GM21717 (cell line): ENCODE data around the gene CCDC149.

Source experiments
- ATAC-seq: cut with Tn5 transposase; IDR thresholded peaks from one replicate; pipeline ENCODE4 v1.9.1; 2021; ENCODE audit warnings: mild to moderate bottlenecking, moderate library complexity; ENCODE audit not compliant: unreplicated experiment

The CCDC149 gene

DNA sequence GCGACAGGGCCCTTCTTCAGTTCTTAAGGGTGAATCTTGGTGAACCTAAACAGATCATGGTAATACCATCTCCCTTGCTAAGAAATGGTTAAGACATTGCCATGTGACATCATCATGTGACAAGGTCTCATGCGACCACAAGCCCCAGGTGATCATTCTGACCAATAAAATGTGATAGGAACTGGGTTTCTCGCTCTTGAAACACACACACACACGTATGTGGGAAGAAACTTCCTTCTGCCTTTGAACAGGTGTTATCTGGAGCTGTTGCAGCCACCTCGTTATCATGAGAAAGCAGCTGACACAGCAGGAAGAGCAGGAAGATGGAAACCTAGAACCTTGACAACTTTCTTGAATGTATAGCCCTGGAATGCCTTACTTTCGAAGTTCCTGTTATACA, 107.3 kb downstream of the CCDC149 start:
- ATAC-seq: no peak

DNA sequence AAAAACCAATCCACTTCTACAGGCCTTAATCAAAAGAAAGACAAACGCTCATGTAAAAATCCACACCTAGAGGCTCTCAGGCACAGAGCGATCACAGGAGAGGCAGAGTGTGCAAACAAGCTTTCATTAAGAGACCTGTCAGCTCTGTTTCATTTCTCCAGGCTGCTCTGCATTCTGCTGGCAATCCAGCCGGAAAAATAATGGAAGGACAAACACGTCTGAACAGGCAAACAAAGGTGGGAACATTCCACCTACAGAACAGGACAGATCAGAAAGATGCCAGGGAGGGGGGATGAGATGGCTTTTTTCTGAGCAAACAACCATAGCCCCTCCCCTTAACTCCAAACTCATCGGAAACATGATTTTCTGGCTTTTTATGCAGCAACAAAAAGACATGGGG, 107.8 kb downstream of the CCDC149 start:
- ATAC-seq: no peak

DNA sequence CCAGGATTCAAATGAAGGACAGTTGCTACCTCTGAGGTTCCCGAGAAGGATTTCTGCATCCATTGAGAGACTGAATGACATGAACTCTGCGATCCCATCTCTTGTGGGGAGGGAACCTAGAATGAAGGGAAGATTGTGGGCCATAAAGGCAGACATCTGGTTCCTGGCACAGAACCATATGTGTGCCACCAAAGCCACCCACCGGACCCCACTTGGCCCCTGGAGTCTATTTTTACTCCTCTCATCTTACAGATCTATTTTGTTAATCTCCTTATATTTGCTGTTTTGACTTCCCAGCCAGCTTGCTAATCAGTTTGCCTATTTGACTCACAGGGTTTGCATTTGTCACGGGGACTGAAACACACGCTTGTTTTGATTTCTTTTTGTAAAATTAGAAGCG, 110.2 kb downstream of the CCDC149 start:
- no peak for ATAC-seq

DNA sequence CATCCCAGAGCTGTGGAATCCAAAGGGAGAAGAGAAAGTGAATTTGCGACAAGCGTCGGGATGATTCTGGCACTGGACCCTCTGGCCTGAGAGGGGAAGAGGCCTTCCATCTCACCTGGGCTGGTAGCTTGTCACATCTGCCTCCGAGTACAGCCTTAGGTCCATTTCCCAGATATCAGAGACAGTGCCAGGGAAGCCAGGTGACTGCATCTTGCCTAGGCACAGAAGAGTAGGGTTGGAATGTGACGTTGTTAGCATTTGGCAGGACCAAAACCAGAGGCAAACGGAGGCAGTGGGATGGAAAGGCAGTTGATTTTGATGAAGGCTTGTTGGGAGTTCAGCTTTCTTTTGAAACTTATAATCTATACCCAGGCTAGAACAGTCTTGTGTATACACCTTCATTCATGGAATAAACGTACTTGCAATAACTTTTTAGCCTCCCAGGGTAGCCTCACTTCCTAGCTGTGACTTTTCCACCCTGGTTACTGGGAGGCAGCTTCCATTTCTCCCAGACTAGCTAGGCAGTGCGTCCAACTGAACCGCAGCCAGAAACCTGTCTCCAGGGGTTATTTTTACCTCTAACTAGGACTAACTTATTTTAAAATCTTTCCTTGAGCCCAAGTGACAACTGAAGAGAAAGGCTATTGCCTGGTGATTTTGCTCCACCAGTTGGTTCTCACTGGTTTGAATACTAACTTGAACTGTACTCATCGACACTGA, 111.5 kb downstream of the CCDC149 start:
- ATAC-seq: no peak

DNA sequence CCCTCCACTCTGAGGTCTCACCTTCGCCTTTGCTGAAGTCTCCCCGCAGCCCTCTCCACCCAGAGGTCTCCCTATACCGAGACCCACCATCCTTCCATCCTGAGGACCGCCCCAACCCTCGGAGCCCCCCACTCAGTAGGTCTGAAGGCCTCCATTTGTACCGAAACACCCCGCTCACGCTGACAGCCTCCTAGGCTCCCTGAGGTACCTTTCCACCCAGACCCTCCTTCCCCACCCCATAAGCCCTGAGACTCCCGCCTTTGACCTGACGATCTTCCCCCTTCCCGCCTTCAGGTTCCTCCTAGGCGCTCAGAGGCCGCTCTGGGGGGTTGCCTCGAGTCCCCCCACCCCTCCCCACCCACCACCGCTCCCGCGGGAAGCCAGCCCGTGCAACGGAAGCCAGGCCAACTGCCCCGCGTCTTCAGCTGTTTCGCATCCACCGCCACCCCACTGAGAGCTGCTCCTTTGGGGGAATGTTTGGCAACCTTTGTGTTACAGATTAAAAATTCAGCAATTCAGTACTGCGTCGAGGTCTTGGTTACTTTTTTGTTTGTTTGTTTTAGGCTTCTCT, 112.4 kb downstream of the CCDC149 start:
- ATAC-seq: no peak

DNA sequence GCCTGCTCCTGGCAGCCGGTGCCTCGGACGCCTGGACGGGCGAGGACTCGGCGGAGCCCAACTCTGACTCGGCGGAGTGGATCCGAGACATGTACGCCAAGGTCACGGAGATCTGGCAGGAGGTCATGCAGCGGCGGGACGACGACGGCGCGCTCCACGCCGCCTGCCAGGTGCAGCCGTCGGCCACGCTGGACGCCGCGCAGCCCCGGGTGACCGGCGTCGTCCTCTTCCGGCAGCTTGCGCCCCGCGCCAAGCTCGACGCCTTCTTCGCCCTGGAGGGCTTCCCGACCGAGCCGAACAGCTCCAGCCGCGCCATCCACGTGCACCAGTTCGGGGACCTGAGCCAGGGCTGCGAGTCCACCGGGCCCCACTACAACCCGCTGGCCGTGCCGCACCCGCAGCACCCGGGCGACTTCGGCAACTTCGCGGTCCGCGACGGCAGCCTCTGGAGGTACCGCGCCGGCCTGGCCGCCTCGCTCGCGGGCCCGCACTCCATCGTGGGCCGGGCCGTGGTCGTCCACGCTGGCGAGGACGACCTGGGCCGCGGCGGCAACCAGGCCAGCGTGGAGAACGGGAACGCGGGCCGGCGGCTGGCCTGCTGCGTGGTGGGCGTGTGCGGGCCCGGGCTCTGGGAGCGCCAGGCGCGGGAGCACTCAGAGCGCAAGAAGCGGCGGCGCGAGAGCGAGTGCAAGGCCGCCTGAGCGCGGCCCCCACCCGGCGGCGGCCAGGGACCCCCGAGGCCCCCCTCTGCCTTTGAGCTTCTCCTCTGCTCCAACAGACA, 113.1 kb downstream of the CCDC149 start:
- ATAC-seq: no peak

DNA sequence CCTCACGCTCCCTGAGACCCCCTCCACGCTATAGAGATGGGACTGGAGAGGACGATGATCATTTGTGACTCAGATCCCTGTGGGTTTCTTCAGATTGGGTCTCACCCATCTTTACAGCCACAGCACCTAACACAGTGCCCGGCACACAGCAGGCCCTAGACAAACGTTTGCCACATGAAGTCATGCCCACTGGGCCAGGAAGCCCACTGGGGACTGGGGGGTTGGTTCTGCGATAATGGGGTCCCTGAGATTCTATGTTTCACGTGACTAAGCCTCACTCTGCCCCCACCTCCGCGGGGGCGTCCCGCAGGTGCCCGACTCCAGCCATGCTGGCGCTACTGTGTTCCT, 113.7 kb downstream of the CCDC149 start:
- ATAC-seq: no peak

DNA sequence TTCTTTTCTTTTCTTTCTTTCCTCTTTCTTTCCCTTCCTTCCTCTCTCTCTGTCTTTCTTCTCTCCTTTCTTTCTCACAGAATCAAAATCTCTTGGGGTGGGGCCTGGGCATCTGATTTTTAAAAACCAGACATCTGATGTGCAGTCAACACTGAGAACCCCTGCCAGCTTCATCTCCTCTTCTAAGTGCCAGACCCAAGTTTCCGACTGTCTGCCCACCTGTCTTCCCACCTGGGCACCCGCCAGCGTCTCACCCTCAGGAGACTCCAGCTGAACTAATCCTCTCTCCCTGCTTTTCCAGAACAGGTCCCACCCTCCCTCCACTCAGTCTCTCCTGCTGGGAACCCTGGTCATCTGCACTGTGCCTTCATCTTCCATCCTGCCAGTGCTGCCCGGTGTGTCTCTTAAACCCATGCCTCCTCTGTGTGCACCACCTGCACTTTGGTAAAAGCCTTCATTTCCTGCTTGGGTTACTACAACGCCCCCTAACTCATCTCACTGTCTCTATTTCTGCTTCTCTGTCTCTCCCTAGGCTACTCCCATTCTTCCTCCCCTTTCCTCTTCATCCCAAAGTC, 114.7 kb downstream of the CCDC149 start:
- no peak for ATAC-seq

DNA sequence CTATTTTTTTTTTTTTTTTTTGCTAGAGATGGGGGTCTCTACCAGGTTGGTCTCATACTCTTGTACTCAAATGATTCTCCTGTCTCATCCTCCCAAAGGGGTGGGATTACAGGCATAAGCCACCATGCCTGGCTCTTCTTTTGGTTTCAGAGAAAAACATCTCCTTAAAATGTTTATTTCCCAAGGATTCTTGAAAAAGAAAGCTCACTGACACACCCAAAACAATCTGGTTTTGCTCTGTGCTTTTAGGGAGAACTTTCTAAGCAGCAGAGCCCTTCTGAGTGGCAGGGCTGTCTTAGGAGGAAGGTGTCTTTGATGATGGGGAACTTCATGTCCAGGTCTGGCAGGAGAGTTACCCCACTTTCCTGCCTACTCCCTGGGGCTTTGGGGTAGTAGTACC, 116.2 kb downstream of the CCDC149 start:
- ATAC-seq: no peak

DNA sequence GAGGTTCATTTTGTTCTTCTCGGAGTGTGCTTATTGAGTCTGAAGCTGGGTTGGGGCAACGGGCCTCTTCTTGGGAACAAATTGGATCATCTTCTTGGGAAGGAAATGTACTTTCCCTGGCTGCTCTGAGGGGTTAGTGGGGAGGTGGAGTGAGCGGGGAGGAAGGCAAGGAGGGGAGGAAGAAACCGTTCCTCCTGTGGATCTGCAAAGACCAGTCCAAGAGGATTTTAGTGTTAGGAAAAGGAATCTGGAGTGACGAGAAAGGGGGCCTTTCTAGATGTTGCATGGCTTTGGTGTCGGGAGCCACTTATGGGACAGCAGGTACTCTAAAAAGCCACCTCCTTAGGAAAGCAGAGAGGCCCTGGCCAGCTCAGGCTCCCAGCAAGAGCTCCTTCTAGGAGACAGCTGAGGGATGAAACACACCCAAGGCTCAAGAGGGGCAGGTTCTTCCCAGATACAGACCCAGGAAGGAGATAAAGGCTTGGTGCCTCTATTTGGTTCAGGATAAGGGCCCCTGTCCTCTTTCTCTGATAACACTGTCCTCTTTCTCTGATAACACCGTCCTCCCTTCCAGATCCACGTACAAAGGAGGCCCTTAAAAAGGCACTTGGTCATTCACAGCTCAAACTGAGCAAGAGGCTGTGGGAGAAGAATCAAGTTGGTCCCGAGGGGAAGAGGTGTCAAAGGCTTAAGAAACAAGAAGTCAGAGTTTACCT, 117.0 kb downstream of the CCDC149 start:
- no peak for ATAC-seq

DNA sequence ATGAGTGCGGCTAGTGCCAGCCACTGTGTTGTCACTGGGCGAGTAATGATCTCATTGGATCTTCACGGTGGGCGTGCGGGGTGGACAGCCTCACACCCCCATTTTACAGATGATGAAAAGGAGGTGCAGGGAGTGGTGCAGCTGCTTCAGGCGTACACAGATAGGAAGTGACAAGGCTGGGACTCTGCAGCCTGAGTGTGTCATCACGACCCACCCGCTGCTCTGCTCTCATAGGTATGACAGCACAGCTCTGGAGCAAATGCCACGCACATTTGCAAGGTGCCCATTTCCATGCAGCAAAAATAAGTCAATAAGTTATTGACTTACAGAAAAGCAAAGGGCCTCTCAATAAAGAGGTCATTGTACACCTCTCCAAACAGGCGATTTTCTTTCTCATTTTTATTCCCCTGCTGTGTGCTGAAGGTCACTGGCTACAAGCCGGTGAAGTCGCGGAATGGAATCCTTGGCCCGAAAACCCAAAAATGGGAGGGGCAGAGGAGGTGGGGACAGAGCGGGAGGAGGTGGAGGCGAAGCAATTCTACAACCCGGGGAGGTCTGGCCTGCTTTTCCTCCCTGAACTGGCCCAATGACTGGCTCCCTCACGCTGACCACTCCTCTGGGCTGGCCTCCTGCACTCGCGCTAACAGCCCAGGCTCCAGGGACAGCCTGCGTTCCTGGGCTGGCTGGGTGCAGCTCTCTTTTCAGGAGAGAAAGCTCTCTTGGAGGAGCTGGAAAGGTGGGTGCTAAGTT, 117.8 kb downstream of the CCDC149 start, which contains the start of gene SOD3:
SOD3 (plus strand) TSS at position 658 of the 750 bp plus-strand sequence. CDS start 3,949 bp downstream, outside the sequence.
- no peak for ATAC-seq

DNA sequence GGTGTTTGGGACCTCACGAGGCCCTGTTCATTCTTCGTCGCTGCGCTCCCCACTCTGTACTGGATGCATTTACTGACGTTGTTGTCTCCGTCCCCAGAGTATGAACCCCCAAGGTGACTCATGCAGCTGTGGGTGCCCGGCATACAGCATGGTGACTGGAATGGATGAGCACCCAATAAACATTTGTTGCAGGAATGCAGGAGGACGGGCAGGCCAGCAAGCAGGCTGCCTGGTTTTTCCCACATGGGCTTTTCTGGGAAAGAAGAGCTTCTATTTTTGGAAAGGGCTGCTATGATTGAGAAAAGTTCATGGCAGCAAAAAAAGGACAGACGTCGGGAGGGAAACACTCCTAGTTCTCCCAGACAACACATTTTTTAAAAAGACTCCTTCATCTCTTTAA, 118.4 kb downstream of the CCDC149 start:
- ATAC-seq: no peak

DNA sequence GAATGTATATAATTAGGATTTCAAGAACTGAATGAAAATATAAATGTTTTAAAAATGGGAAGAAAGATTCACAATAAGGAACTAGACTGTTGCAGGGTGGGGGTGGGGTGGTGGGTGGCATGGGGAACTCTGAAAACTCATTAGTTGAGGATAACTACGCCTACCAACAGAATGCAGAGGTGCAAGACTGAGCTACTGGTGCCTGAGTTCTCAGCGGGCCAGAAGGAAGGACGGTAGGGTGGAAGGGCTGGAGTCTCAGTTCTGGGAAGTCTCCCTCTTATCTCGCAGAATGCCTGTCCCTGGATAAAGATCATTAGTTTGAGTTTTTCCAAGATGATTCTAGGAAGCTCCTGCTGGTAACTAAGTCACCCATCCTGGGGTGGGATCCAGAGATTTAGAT, 118.8 kb downstream of the CCDC149 start:
- no peak for ATAC-seq

DNA sequence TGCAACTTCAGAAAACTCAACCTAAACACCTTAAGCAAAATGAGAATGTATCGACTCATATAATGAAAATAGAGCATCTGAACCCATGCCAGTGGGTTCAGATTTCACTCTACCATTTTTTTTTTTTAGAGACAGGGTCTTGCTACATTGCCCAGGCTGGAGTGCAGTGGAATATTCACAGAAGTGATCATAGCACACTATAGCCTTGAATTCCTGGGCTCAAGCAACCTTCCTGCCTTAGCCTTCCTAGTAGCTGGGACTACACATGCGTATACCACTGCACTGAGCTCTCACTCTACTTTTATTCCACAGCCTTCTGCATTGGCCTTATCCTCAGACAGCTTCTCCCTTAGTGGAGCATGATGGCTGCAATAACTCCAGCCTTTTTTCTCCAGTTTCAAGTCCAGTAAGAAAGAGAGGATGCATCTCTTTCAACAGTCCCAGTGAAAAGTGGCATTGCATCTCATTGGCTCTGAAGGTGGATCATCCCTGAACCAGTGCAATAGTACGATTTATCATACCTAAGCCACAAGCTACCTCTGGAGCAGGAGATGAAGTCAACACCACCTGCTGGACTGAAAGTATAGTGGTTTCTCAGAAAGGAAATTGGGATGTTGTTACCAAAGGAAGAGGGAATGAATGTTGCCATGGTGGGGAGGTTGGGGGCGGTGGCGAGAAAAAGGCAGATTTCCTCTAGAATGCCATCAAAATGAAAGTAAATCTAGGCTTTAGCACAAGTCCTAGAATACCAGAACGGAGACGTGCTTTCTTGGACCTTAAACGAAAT, 119.4 kb downstream of the CCDC149 start:
- no peak for ATAC-seq

DNA sequence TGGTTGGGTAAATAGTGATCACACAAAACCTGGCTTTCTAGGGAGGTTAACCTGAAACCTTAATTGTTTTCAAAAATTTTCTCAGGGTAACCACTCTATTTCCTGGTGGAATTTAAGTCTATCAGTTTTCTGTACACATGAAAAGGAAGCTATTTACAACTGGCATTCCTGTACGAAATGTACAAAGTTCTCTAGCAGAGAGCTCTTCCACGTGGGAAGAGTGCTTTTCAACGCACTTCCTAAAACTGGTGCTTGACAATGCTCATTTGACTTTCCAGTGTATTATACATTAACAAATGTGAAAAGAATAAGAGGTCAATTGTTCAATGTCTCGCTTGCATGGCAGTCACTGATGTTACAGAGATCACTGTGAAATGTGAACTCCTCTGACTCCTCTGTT, 120.3 kb downstream of the CCDC149 start:
- no peak for ATAC-seq

DNA sequence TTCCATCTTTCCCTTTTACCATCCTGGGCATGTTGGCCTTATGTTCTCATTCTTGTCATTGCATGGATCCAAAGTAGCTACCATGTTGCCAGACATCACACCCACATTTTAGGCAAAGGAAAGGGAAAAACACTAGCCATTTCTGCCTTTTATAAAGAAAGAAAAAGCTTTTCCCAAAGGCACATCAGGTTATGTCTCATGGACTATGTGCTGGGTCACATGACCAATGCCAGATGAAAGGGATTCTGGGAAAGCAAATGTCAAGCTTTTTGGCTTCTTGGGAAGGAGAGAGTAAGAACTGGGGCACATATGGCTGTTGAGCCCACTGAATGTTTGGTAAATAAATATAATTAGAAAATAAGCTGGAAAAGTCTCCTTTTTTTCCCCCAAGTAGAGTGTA, 121.8 kb downstream of the CCDC149 start:
- ATAC-seq: no peak

DNA sequence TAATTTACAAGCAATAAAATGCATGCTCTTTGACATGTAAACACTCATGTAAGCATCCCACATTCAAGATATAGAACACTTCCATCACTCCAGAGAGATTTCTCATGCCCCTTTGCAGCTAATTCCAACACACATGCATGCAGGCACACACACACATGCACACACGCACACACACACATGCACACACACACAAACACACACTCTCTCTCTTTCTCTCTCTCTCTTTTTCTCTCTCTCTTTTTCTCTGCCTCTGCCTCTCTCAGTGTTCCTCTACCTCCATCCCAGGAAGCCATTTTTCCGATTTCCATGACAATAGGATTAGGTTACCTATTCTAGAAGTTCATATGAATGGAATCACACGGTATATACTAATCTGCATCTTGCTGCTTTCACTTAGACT, 129.3 kb downstream of the CCDC149 start:
- ATAC-seq: no peak

DNA sequence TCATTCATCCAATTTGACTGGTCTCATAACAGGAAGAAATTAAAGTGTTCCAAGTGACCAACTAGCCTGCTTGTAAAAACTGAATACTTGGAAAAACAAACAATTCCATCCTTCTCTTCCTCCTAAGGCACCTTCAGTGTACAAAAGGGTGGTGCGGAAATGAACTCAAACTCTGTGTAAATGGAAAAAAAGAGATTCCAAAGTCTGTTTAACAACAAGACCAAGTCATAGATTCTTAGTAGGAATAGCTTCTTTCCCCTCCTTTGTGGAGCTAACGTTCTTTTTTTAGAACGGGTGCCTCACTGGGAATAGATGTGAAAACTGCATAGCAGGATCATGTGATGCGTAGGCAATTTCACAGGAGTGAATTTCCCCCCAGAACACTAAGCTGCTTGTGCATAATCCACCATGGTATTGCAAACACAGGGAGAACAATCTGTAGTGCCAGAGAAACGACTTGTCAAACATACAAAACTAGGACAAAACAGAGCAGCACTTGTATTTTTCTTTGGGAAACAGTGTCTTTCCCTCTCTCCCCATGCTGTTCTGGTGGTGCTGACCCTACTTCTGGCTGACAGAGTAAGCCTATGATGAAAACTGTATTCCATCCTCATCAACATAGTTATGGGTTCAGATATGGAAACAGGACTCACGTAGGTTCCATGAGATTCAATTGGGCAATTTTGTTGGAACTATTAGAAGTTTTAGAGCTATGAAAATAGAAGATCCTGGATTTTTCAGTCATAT, 130.7 kb downstream of the CCDC149 start:
- no peak for ATAC-seq

DNA sequence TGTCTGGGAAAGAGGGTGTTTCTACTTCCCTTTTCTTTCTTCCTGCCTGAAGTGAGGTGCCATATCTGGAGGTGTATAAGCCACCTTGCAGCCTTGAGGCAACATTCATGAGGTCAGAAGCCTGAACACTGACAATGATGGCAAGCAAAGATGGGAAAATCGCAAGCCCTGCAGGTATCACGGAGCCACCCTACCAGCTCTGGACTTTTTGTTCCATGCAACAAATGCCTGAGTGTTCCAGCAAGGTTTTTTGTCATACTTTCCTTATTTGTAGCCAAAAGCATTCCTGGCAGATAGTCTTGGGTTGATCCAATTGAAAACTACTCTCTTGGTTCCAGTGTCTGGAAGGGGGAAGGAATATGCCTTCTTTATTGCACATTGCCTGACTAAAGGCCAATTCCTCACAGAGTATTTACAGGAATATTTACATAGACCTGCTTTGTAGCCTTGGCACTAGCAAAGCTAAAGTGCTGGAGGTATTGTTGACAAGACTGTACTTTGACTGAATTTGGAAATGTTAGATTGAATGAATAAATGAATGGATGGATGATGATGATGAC, 131.8 kb downstream of the CCDC149 start:
- no peak for ATAC-seq
